HepG2 (cell line): Measurements from ENCODE around the gene NES.

Source experiments
- CTCF ChIP-seq: sonication (generic); formaldehyde crosslinking; IDR thresholded peaks from 2 replicates; pipeline ENCODE4 v1.5.0; 2020; ENCODE audit warnings: mild to moderate bottlenecking, missing genetic modification reagents, moderate library complexity
- DR1 ChIP-seq: sonication (generic); formaldehyde crosslinking; IDR thresholded peaks from 2 replicates; pipeline ENCODE4 v1.8.0; 2021; ENCODE audit warnings: mild to moderate bottlenecking, missing genetic modification reagents, inconsistent platforms
- ETV6 ChIP-seq: sonication (generic); formaldehyde crosslinking; conservative IDR thresholded peaks from 2 replicates; pipeline ENCODE4 v1.4.0; 2020; ENCODE audit warnings: missing genetic modification reagents
- FLYWCH1 ChIP-seq: sonication (generic); formaldehyde crosslinking; IDR thresholded peaks from 2 replicates; pipeline ENCODE4 v1.8.1; 2023; ENCODE audit warnings: mild to moderate bottlenecking, missing genetic modification reagents
- GLMP ChIP-seq: sonication (generic); formaldehyde crosslinking; IDR thresholded peaks from 2 replicates; pipeline ENCODE4 v1.9.0; 2021; ENCODE audit warnings: missing genetic modification reagents, mild to moderate bottlenecking, borderline replicate concordance
- TAF1 ChIP-seq: sonication (generic); formaldehyde crosslinking; IDR thresholded peaks from 2 replicates; pipeline ENCODE4 v1.4.0; 2020; ENCODE audit warnings: missing genetic modification reagents
- TF ChIP-seq, protein P1 (sequence below): IDR thresholded peaks from 2 replicates; pipeline ENCODE4 v1.6.1; 2012; ENCODE audit warnings: low read depth, low read length, improper control_type of control experiment

DNA sequence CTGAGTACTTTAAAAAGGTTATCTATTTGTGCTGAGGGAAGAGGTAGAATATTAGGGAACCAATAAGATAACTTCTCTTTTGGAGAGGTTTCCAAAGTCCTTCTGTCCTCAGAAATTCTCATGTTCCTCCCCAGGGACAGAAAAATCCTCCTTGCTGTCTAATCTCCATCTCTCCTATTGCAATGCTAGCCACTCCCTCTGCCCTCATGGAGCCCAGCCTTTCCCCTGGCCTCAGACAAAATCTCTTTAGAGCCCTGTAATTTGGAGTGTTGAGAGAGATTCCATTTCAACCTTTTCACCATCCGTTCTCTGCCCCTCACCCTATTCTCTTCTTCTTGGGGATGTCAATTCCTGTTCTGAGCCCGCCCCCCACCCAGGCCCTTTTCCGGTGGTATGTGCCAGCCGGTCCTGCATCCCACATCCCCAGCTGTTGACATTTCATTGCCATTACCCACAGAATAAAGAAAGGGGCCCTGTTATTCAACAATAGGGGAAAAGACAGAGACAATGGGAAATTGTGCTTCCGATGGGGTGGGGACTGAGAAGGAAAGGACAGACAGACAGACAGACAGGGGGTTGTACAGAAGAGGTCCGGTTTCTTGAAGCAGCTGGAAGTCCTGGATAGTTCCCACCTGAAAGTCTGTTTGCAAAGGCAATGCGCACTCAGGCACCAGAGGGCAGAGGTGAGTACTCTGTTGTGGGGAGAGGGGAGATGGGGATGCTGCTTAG, 58.2 kb downstream of the NES start, which contains the start of gene HAPLN2:
- TF ChIP-seq DR1 (CRISPR knock-in tag) (no peak), ETV6 (CRISPR knock-in tag) (no peak), CTCF (CRISPR knock-in tag) (peak; percentile 74), FLYWCH1 (CRISPR knock-in tag) (no peak), TAF1 (CRISPR knock-in tag) (no peak), GLMP (no peak)
- TF ChIP-seq, protein P1, sequence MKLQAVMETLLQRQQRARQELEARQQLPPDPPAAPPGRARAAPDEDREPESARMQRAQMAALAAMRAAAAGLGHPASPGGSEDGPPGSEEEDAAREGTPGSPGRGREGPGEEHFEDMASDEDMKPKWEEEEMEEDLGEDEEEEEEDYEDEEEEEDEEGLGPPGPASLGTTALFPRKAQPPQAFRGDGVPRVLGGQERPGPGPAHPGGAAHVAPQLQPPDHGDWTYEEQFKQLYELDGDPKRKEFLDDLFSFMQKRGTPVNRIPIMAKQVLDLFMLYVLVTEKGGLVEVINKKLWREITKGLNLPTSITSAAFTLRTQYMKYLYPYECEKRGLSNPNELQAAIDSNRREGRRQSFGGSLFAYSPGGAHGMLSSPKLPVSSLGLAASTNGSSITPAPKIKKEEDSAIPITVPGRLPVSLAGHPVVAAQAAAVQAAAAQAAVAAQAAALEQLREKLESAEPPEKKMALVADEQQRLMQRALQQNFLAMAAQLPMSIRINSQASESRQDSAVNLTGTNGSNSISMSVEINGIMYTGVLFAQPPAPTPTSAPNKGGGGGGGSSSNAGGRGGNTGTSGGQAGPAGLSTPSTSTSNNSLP: no peak
